ENCODE data around the gene PALLD.

Gene PALLD

GRCh38 chr4:168651374-168651773, 154.5 kb downstream of the PALLD start:
- no peak for DNase-seq

DNA sequence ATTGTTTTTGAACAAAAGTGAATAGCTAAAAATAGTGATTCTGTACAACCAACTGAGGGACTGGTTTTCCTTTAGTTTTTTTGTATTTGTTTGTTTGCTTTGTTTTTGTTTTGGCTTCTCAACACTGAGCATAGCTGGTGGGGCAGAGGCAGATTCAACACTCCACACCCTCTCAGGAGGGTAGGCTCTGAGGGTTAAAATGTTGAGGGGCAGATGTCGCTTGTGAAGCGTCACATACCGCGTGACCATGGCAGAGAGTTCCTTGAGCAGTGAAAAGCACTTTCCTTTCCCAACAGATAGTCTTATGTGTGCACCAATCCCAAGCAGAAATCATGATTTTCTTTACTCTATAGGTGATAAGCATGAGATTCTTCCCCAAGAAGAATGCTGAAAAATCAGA, 155.0 kb downstream of the PALLD start:
- DNase-seq, result no peak

DNA sequence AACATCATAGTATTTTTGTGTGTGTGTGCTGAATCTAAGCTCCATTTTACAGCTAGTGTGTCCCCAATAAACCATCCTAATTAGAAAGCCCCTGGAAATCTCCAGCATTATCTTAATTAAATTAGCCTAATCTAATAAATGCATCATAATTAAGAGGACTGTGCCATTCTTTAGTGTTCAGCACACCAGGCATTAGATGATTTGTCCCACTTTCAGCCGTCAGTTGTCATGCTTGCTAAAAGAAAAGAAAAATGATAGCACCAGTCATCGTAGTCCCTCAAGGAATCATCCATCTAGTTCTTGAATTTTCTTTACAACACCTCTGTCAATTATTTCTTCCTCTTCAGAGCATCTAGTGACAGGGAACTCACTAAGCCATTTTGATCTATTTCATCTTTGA, 155.9 kb downstream of the PALLD start:
- DNase-seq, result no peak

DNA sequence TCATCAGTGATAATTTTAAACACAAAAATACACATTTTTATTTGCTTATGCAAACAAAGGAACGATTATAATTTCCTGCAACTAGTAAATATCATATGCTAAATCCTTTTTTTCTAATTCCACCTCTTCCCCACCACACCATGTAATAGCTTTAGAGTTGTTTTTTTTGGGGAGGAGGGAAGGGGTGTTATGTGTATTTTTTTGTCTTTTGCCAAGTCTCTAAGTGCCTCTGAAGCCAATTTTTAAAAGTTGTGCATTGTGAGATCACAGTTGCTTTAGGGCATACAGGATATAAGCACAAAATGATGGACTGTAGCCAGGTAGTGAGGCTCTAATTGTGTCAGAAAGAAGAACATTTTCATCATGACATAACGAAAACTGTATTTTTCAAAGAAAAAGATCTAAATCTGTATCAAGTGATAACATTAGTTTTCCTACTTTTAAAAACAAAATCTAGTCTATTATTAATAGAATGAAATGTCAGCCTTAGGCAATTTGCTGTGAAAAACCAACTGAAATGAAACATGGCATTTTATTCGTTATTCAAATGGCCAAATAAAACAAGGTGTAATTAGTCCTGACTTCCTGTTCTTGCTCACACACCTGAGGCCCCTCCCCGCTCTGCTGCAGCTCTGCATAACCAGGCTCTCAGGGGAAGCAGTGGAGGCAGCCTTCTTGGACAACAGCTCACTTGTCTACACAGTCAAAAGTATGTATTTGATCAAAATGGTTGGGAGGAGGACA, 157.4 kb downstream of the PALLD start:
- DNase-seq, result no peak

DNA sequence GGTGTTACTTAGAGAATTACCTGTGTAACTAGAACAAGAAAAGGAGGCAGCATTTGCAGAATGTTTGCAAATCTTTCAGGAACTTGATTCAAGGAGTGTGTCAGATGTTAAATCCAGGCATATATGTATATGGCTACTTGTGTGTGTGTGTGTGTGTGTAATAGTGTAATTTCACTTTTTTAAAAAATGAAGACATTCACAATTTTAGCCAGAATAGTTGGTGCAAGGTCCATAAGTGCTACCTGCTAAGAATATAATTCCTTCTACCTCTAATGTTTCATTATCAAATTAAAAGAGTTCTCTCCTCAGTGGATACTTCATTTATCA, 158.0 kb downstream of the PALLD start:
- DNase-seq, result no peak

GRCh38 chr4:168655182-168655581, 158.3 kb downstream of the PALLD start:
- DNase-seq, result no peak

- no peak for DNase-seq
Measured at GRCh38 chr4:168656055-168656660, 159.3 kb downstream of the PALLD start.

GRCh38 chr4:168656946-168657473, 160.2 kb downstream of the PALLD start:
- DNase-seq, result no peak

DNA sequence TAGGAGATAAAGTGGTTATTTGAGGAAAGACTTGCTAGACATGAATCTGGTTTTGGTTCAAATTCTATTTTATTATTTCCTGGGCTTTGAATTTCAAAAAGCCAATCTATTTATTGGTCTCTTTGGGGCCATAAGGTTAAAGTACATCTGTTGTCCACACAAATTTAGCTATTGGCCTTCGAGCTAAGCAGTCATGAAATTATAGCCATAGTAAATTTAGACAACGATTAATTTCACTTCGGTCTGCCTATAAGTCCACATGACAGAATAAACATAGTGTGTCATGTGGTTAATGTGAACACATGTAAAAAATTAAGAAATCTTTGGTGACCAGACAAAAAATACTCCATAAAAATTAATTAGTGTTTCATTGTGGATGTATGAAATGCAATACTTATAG, 161.9 kb downstream of the PALLD start:
- DNase-seq, result no peak

GRCh38 chr4:168659741-168660465, 163.1 kb downstream of the PALLD start:
- no peak for DNase-seq

GRCh38 chr4:168662297-168662984, 165.6 kb downstream of the PALLD start:
- DNase-seq, result no peak

GRCh38 chr4:168664242-168664891, 167.5 kb downstream of the PALLD start:
- no peak for DNase-seq

GRCh38 chr4:168666531-168666930, 169.7 kb downstream of the PALLD start:
- no peak for DNase-seq

DNA sequence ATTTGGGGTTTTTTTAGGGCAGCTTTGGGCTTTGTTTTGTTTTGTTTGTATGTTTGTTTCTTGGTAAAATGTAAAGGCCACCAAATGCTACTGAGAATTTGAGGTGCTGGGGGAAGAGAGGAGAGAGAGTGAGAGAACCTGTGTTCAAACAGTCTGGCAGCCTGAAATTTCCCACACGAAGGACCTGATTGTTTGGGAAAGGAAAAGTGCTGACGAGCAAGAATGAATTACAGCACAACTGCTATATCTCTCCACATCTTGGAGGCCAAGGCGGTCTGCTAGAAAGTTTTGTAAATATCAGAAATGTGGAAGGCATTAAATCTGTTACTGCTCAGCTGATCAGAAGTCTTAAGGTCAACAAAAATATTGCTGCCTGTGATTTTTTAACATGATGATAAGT, 170.5 kb downstream of the PALLD start:
- no peak for DNase-seq

GRCh38 chr4:168667921-168668320, 171.1 kb downstream of the PALLD start:
- DNase-seq, result no peak

- DNase-seq, result no peak
Measured at GRCh38 chr4:168673476-168673875, 176.6 kb downstream of the PALLD start.

- DNase-seq, result no peak
Measured at GRCh38 chr4:168674077-168674747, 177.4 kb downstream of the PALLD start.

DNA sequence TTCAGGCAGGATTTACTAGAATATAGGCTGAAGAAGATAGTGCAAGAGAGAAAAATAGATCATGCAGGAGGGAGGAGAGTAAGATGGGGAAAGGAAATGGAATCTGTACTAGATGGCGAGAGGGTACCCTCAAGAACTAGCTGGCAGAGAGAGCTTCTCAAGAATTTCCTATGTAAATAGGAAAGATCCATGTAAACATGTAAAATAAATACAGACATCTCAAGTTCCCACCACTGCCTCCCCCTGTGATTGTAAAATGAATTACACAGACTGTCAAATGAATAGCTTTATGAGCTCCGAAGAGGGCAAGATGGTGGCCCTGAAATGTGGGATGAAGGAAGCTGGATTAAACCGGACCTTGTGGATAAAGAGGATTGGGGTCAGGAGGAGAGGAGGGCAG, 178.0 kb downstream of the PALLD start:
- no peak for DNase-seq

DNA sequence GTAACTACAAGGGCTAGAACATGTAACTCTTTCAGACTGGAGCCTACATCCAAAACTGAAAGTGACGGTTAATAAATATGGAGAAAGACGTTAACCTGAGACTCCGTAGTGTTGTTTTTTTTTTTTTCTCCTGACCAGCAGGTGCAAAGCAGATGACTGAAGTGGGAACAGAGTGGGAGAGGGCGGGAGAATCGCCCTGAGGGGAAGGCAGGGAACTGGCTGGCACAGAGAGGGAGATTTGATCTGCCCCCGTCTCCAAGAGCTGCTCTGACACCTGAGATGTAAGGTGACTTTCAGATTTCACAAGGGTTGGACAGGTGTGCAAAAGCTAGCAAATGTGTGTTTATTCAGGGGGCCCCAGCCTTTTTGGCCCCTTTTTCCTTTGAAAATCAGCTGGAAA, 180.2 kb downstream of the PALLD start:
- no peak for DNase-seq

DNA sequence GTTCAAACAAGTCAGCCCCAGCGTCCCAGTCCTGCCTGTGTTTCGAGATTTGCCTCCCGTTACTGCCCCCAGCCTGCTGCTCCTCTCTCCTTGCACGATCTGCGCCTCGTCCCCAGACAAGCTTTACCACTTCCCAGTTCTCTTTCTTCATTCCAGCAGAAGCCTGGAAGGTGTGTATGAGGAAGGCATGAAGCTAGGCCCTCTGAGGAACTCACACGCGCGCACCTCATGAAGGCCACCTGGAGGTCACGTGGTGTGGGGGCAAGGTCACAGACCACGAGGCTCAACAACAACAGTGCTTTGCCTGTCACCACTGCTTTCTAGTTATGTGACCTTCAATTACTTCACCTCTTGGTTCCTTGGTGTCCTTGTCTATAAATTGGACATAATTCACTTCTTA, 181.0 kb downstream of the PALLD start:
- DNase-seq, result no peak

DNA sequence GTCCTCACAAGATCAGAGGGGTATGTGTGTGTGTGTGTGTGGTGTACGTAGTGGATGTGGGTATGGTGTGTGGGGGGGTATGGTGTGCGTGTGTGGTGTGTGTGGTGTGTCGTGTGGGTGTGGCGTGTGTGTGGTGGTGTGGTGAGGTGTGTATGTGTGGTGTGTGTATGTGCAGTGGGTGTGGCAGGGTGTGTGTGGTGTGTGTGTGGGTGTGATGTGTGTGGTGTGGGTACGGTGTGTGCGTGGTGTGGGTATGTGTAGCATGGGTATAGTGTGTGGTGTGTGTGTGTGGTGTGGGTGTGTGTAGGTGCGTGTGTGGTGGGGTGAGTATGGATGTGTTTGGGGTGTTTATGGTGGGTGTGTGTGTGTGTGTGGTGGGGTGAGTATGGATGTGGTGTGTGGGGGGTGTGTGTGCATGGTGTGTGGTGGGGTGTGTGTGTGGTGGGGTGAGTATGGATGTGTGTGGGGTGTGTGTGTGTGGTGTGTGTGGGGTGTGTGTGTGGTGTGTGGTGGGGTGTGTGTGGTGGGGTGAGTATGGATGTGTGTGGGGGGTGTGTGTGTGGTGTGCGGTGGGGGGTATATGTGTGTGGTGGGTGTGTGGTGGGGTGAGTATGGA, 182.0 kb downstream of the PALLD start:
- DNase-seq, result no peak

DNA sequence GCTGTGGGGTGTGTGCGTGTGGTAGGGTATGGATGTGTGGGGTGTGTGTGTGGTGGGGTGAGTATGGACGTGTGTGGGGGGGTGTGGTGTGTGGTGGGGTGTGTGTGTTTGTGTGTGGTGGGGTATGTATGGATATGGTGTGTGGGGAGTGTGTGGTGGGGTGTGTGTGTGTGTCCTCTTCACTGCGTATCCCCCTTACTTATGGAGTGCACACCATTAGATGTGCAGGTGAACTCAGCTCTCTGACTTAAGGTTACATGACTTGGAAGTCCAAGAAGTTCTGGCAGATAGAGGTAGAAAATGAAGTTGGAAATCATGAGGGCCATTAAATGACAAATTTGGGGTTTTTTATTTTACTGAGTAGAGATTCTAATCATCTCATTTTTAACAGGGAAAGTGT, 182.5 kb downstream of the PALLD start:
- DNase-seq, result no peak

All from central memory CD4-positive, alpha-beta T cell (primary cell).